Ishikawa (cell line): ENCODE results near the gene PIGN.

ENCODE experiments used
- CEBPB ChIP-seq: IDR thresholded peaks from 2 replicates; pipeline ENCODE4 v1.6.1; 2012
- CREB1 ChIP-seq: IDR thresholded peaks from 2 replicates; pipeline ENCODE4 v1.6.1; 2012; ENCODE audit warnings: low read depth
- EGR1 ChIP-seq: IDR thresholded peaks from 2 replicates; pipeline ENCODE4 v1.6.1; 2012
- EP300 ChIP-seq: IDR thresholded peaks from 2 replicates; pipeline ENCODE4 v1.6.1; 2012; ENCODE audit warnings: borderline replicate concordance
- FOXM1 ChIP-seq: IDR thresholded peaks from 2 replicates; pipeline ENCODE4 v1.6.1; 2012; ENCODE audit warnings: low read depth, borderline replicate concordance
- MAX ChIP-seq: IDR thresholded peaks from 2 replicates; pipeline ENCODE4 v1.6.1; 2012
- NFIC ChIP-seq: IDR thresholded peaks from 2 replicates; pipeline ENCODE4 v1.6.1; 2012
- RAD21 ChIP-seq: IDR thresholded peaks from 2 replicates; pipeline ENCODE4 v1.6.1; 2012; ENCODE audit warnings: low read depth
- REST ChIP-seq: IDR thresholded peaks from 2 replicates; pipeline ENCODE4 v1.6.1; 2012; ENCODE audit warnings: low read depth, mild to moderate bottlenecking
- TAF1 ChIP-seq: IDR thresholded peaks from 2 replicates; pipeline ENCODE4 v1.6.1; 2012; ENCODE audit warnings: low read depth, mild to moderate bottlenecking
- TCF12 ChIP-seq: IDR thresholded peaks from 2 replicates; pipeline ENCODE4 v1.6.1; 2012; ENCODE audit warnings: low read depth
- TEAD4 ChIP-seq: IDR thresholded peaks from 2 replicates; pipeline ENCODE4 v1.6.1; 2012
- USF1 ChIP-seq: IDR thresholded peaks from 2 replicates; pipeline ENCODE4 v1.6.1; 2012
- YY1 ChIP-seq: IDR thresholded peaks from 2 replicates; pipeline ENCODE4 v1.6.1; 2012; ENCODE audit warnings: low read depth
- ZBTB7A ChIP-seq: IDR thresholded peaks from 2 replicates; pipeline ENCODE4 v1.6.1; 2012; ENCODE audit warnings: low read depth

PIGN gene

GRCh38 chr18:61998957-61999356 lies 187.9 kb downstream of the PIGN start:
- TF ChIP-seq YY1 = no peak
- no peak for TF ChIP-seq FOXM1
- no peak for TF ChIP-seq REST
- TF ChIP-seq USF1 = no peak
- TF ChIP-seq RAD21 = no peak
- no peak for TF ChIP-seq MAX
- no peak for TF ChIP-seq TAF1
- TF ChIP-seq TEAD4 = no peak
- TF ChIP-seq NFIC = no peak
- no peak for TF ChIP-seq CEBPB
- TF ChIP-seq TCF12 = no peak
- TF ChIP-seq EP300 = no peak
- TF ChIP-seq EGR1 = no peak
- no peak for TF ChIP-seq CREB1
- no peak for TF ChIP-seq ZBTB7A

GRCh38 chr18:61998335-61998734 lies 188.5 kb downstream of the PIGN start:
- TF ChIP-seq MAX = no peak
- no peak for TF ChIP-seq NFIC
- no peak for TF ChIP-seq YY1
- no peak for TF ChIP-seq REST
- TF ChIP-seq EP300 = no peak
- TF ChIP-seq ZBTB7A = no peak
- TF ChIP-seq TEAD4 = no peak
- no peak for TF ChIP-seq FOXM1
- TF ChIP-seq TAF1 = no peak
- no peak for TF ChIP-seq CEBPB
- TF ChIP-seq CREB1 = no peak
- no peak for TF ChIP-seq TCF12
- TF ChIP-seq USF1 = no peak
- no peak for TF ChIP-seq EGR1
- no peak for TF ChIP-seq RAD21

- TF ChIP-seq EP300 (no peak), YY1 (no peak), TEAD4 (no peak), NFIC (no peak), MAX (no peak)
Measured at GRCh38 chr18:61995618-61996017, 191.2 kb downstream of the PIGN start.

GRCh38 chr18:61993831-61994230 lies 193.0 kb downstream of the PIGN start:
- TF ChIP-seq YY1 = no peak
- no peak for TF ChIP-seq EGR1

GRCh38 chr18:61992923-61993322 lies 193.9 kb downstream of the PIGN start:
- TF ChIP-seq USF1 = no peak
- no peak for TF ChIP-seq FOXM1
- TF ChIP-seq MAX = no peak
- no peak for TF ChIP-seq EGR1
- no peak for TF ChIP-seq TEAD4
- no peak for TF ChIP-seq ZBTB7A
- no peak for TF ChIP-seq RAD21
- TF ChIP-seq NFIC = no peak
- TF ChIP-seq YY1 = no peak

- TF ChIP-seq TAF1 = no peak
- TF ChIP-seq ZBTB7A = no peak
- TF ChIP-seq RAD21 = no peak
- no peak for TF ChIP-seq NFIC
- TF ChIP-seq EP300 = peak; percentile 67; the same call in 1 of the 2 replicates
- no peak for TF ChIP-seq EGR1
- peak; percentile 24; the same call in 1 of the 2 replicates for TF ChIP-seq FOXM1
- TF ChIP-seq CEBPB = no peak
- peak; percentile 77 for TF ChIP-seq TEAD4
- TF ChIP-seq USF1 = no peak
- TF ChIP-seq REST = no peak
- TF ChIP-seq MAX = 0 out of 2 replicates have a peak, but pooled peaks have one; percentile 13
- peak; percentile 50; the same call in 1 of the 2 replicates for TF ChIP-seq TCF12
Measured at GRCh38 chr18:61992285-61992684, 194.6 kb downstream of the PIGN start.
